GM19328 (cell line): ENCODE measurements around the gene HYLS1.
"Not testable (repeated sequence)": the region's sequence is repeated elsewhere in the genome, so short reads cannot be mapped to it uniquely, and the experiment has no call there.

Experiments used
- ATAC-seq: cut with Tn5 transposase; IDR thresholded peaks from one replicate; pipeline ENCODE4 v1.9.1; 2021; ENCODE audit warnings: mild to moderate bottlenecking, moderate library complexity; ENCODE audit not compliant: unreplicated experiment

HYLS1 gene, protein sequence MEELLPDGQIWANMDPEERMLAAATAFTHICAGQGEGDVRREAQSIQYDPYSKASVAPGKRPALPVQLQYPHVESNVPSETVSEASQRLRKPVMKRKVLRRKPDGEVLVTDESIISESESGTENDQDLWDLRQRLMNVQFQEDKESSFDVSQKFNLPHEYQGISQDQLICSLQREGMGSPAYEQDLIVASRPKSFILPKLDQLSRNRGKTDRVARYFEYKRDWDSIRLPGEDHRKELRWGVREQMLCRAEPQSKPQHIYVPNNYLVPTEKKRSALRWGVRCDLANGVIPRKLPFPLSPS

DNA sequence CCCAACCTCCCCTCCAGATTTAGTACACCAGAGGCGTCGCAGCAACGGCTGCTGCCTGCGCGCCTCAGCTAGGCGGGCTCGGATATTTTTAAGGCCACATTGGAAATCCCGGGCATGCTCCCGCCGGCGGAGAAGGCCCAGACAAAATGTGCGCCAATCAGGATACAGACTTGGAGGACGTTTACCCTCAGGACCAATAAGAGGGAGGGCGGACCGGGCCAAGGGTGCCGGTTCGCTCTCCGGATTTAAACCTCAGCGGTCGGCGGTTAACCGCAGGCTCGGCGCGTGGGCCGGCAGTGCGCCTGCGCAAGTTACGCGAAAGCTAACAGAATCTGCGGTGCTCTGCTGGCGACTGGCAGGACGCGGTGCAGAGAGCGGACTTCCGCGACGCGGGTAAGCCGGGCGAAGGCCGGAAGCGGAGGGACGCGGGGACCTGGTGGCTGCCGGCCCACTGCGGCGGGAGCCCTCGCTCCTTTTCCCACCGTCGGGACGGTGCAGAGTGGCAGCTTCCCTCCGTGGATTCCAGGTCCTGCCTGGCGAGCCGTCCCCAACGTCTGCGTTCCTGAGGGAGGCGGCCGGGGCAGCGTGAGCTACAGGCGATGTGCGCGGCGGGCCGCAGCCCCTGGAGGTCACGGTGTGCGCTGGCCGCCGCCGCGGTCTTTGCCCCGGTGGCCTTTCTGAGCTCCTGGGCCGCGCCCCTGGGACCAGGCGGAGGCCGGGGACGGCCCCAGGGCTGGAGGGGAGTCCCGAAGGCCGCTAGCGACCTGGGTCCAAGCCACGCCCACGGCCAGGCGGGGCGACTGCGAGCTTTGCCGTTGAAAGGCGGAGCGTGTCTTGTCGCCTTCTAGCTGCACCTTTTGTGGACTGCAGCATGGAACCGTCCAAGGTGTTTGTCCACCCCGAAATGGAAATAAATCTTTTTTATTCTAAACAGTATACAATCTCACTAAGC is at the start of gene HYLS1:
HYLS1 (plus strand) TSS at position 296 of the 952 bp plus-strand sequence. CDS start 11,701 bp downstream, outside the sequence.
- peak; percentile 85 for ATAC-seq

GRCh38 chr11:125842321-125842948 is 45.0 kb upstream of the HYLS1 start:
- ATAC-seq: no peak

DNA sequence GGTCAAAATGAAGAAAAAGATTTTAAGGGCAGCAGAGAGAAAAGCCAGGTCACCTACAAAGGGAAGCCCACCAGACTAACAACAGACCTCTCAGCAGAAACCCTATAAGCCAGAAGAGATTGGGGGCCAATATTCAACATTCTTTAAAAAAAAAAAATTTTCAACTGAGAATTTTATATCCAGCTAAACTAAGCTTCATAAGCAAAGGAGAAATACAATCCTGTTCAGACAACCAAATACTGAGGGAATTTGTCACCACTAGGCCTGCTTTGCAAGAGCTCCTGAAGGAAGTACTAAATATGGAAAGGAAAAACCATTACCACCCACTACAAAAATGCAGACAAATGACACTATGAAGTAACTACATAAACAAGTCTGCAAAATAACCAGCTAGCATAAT is 41.3 kb upstream of the HYLS1 start:
- no peak for ATAC-seq

- ATAC-seq: not testable (repeated sequence)
Observed at GRCh38 chr11:125857670-125858069, 29.8 kb upstream of the HYLS1 start.

DNA sequence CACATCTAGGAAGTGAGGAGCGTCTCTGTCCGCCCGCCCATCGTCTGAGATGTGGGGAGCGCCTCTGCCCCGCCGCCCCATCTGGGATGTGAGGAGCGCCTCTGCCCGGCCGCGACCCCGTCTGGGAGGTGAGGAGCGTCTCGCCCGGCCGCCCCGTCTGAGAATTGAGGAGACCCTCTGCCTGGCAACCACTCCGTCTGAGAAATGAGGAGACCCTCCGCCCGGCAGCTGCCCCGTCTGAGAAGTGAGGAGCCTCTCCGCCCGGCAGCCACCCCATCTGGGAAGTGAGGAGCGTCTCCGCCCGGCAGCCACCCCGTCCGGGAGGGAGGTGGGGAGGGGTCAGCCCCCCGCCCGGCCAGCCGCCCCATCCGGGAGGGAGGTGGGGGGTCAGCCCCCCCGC is 24.7 kb upstream of the HYLS1 start:
- not testable (repeated sequence) for ATAC-seq

DNA sequence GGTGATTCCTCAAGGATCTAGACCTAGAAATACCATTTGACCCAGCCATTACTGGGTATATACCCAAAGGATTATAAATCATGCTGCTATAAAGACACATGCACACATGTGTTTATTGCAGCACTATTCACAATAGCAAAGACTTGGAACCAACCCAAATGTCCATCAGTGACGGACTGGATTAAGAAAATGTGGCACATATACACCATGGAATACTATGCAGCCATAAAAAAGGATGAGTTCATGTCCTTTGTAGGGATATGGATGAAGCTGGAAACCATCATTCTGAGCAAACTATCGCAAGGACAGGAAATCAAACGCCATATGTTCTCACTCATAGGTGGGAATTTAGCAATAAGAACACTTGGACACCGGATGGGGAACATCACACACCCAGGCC is 22.1 kb upstream of the HYLS1 start:
- not testable (repeated sequence) for ATAC-seq

GRCh38 chr11:125869521-125869920 is 17.9 kb upstream of the HYLS1 start:
- ATAC-seq: no peak

- ATAC-seq: no peak
Observed at GRCh38 chr11:125871391-125872137, 15.9 kb upstream of the HYLS1 start.

GRCh38 chr11:125872138-125872491 is 15.4 kb upstream of the HYLS1 start:
- ATAC-seq: no peak

DNA sequence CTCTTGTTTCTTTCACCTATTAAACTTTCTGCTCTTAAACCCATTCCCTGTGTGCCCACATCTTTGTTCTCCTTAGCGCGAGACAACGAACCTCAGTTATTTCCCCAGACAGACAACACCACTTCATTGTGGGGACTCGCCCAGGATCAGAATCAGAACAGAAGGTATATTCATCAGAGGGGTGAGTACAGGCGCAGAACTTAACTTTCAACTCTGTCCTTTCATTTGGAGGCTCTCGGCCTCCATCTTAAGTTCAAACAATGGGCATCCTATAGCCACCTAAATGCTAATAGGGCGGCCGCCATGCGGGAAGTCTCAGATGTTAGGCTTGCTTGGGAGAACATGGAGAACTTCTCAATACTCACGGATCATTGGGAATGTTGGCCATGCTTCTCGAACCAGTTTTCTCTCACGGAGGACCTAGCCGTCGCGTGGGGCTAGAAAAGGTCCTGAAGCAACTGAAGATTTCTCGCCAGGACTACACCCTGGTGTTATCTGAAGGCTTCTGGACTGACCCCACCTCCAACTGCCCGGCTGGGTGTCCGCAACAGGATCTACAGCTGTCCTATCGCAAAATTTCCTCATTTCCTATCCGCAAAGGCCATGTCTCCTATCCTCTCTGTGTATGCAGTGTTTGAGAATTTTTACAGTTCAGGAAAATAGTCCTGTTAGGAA is 13.4 kb upstream of the HYLS1 start:
- no peak for ATAC-seq

DNA sequence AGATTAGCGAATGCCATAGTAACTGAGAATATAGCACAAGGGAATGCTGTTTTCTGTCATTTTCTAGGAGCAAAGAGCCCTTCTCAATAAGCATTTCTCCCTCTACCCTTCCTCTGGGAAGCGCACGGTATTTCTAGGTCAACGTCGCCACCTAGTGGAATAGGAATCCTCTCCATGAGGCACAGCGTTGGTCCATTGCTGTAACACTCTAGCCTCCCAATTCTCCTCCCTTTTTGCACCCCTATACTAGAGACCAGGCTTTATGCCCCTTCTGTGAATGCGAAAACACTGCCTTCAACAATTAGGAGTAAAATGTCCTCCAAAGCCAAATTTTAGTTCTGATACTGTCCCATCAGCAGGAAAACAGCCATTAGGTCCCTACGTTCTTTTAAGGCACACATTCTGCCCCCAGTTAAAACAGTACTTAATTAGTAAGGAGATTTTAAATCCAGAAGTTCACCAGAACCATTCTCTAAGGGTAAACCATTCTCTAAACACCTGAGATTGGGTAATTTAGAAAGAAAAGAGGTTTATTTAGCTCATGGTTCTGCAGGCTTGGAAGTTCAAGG is 12.8 kb upstream of the HYLS1 start:
- ATAC-seq: no peak

DNA sequence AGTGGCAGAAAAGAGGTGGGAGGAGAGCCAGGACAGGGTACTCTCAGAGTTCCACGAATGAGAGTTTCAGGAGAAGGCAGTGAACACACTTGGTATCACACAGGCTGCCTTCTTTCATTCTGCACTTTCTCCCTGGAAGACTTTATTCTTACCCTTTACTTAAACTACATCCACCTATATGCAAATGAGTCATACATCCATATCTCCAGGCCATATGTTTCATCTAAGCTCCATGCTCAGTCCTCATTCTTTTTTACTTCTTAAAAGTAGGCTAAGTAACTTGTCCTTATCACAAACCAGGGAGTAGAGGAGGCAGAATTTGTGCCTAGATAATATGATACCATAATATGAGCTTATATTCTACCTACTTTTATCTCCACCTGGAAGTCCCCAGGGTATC is 6.2 kb upstream of the HYLS1 start:
- no peak for ATAC-seq

- ATAC-seq: no peak
Observed at GRCh38 chr11:125883375-125883774, 4.1 kb upstream of the HYLS1 start.

DNA sequence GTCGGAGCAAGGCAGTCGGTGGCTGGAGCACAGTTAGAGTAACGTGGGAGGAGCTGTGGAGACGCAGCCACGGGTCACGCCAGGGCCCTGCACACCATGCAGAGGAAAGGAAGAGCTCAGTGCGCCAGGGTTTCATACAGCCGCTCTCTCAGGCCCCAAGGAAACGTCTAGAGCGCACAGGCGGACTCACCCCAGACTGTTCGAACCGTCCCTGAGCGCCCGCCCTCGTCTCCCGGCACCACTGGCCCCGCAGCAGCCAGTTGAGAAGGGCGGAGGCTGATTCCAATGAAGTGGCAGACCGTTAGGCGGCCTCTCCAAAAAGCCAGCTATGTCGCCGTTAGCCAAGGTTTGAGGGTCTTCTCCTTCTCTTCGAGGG is 483 bp upstream of the HYLS1 start:
- ATAC-seq: peak; percentile 33

DNA sequence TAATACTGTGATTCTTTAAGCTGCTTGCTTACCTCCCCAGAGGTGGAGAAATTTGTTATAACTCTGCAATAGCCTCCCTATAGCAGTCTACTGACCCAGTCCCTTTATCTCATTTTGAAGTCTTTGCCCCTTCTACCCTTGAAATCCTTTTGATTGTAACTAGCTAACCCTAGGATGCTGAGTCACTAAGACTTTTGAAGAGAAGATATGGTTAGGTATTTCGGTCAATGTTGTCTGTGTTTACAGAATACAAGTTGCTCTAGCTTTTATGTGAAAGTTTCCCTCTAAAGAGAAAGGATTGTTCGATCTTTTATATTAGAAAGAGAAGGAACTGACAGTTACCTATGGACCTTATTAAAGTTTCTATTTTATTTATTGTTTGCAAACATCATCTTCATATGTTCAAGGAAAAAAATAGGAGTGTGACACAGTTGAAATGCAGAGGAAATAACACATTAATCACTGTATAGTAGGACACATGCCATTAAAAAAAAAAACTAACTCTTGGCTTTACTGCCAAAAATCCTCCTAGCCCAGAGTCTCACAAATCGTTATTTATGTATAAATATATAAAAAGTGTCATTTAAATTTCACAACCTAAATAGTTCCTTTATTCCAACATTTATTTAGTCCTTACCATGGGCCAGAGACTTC is 3.1 kb downstream of the HYLS1 start:
- ATAC-seq: no peak

GRCh38 chr11:125892071-125892470 is 4.6 kb downstream of the HYLS1 start:
- ATAC-seq: no peak

DNA sequence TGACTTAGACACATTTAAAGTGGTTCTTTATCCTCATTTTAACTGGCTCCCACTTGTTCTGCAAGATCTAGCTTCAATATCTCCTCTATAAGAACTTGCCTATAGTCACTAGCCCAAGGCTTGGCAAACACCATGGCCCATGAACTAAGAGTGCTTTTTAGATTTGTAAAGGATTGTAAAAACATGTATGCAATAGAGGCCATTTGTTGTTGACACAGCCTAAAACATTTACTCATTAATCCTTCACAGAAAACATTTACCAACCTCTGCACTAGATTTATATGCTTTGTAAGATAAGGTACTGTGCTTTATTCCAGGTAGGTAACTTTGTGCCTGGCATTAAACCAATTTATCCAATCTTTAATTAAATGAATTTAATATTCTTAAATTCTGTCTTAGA is 5.5 kb downstream of the HYLS1 start:
- ATAC-seq: no peak

GRCh38 chr11:125901872-125902271 is 14.4 kb downstream of the HYLS1 start:
- ATAC-seq: no peak

GRCh38 chr11:125902277-125902926 is 14.9 kb downstream of the HYLS1 start:
- no peak for ATAC-seq
